ENCODE measurements around the gene TCERG1L.

TCERG1L gene

DNA sequence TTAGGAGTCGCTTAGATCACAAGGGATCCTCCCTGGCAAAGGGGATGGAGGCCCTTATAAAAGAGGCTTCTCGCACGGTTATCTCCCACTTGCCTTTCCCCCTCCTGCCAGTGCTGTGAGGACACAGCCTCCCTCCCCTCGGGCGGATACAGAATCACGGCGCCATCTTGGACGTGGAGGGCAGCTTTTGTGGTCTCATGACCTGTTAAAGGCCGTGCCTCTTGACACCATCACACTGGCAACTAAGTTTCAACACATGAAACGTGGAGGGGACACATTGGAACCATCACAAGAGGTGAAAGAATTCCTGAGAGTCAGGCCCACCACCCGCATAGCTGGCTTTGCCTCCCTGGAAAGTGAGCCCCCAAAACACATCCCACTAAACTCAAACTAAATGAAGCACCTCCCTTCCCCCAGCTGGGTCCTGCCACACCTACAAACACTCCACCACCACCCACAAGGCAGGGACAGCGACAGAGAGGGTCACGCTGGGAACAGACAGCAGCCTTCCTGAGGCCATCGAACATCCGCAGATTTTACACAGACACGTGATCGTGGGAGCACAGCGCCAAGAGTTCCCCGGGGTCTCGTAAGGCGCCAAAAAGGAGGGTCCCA is 110.6 kb downstream of the TCERG1L start:
- H3K27ac ChIP-seq = no peak overlapping the region
- DNase-seq (ENCODE audit: low spot score) = peak; percentile 47

GRCh38 chr10:131199646-131200045 is 111.9 kb downstream of the TCERG1L start:
- no peak for TF ChIP-seq CTCF (IDR thresholded peaks at IDR 0.05)
- Histone ChIP-seq H3K27ac (no peak overlapping the region), H3K4me3 (no peak overlapping the region)
- DNase-seq (ENCODE audit: low spot score) = no peak

More for the DNA sequence above, 110.6 kb downstream of the TCERG1L start:
- no peak overlapping the region for H3K4me3 ChIP-seq
- TF ChIP-seq CTCF (IDR thresholded peaks at IDR 0.05) = no peak

- peak; percentile 57 for DNase-seq (ENCODE audit: low spot score)
- Histone ChIP-seq H3K27ac (no peak overlapping the region), H3K4me3 (no peak overlapping the region)
- TF ChIP-seq CTCF (IDR thresholded peaks at IDR 0.05) = no peak
Measured at GRCh38 chr10:131198843-131199242, 112.7 kb downstream of the TCERG1L start.

DNA sequence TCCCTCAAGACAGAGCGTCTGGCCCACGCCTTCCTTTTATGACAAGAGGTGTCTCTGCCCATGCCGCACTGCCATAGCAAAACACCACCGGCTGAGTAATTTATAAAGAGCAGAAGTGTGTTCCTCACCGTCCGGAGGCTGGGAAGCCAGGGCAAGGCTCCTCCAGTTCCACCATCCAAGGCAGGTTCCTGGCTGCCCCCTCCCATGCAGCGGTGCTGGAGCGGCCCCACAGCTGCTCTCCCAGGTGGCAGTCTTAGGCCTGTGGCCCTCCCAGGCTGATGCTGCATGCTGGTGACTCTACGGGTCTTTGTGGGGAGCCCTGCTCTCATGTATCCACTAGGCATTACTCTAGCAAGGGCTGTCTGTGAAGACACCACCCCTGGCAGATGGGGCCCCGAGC is 113.1 kb downstream of the TCERG1L start:
- peak; percentile 36 for DNase-seq (ENCODE audit: low spot score)
- Histone ChIP-seq H3K4me3 (no peak overlapping the region), H3K27ac (no peak overlapping the region)
- no peak for TF ChIP-seq CTCF (IDR thresholded peaks at IDR 0.05)

DNA sequence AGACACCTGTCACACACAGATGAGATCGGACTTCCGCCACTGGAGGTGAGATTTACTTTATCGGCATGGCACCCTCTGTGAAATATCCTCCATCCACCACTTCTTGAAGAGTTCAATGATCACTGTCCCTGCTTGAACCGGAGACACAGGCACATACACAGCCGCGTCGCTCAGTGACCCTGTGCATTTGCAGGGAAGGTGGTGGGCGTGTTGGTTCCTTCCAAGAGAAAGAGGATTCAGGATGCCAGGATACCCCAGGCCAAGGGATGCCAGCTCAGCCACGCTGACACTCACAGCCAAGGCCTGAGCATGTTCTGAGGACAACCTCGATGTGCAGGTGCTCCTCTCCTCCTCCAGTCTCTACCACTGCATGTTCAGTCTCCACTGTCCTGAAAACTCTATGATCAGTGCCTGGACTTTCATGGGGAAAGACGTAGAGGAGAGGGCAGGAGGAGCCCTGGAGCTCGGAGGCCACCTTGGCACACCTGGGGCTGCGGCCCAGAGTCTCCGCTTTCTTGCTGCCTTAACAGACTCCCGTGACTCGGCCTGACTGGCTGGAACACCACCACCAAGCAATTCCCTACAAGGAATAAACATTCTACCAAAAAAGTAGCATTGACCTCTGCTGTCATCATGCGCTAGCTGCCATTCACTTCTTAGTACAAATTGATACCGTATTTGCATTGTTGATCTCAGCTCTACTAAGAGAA is 115.2 kb downstream of the TCERG1L start:
- DNase-seq (ENCODE audit: low spot score) = peak; percentile 64
- no peak for TF ChIP-seq CTCF (IDR thresholded peaks at IDR 0.05)

GRCh38 chr10:131195558-131196159 is 115.9 kb downstream of the TCERG1L start:
- TF ChIP-seq CTCF (IDR thresholded peaks at IDR 0.05) = no peak
- peak; percentile 29 for DNase-seq (ENCODE audit: low spot score)
- H3K4me3 ChIP-seq = no peak overlapping the region

More for the DNA sequence above, 115.2 kb downstream of the TCERG1L start:
- H3K27ac ChIP-seq = no peak overlapping the region
- no peak overlapping the region for H3K4me3 ChIP-seq

More at GRCh38 chr10:131195558-131196159, 115.9 kb downstream of the TCERG1L start:
- H3K27ac ChIP-seq = no peak overlapping the region

Measured in coronary artery (tissue), 2 donors.